HEK293 (cell line): ENCODE results near the gene FA2H.

Experiments used
- CTCF ChIP-seq: fragments of 450-650 bp; formaldehyde crosslinking; IDR thresholded peaks from 2 replicates; pipeline ENCODE4 v1.5.1; 2016; ENCODE audit warnings: missing biosample characterization, missing genetic modification characterization
- HOXD13 ChIP-seq: sonication (generic); formaldehyde crosslinking; IDR thresholded peaks from 2 replicates; pipeline ENCODE4 v1.8.0; 2022; ENCODE audit warnings: missing genetic modification reagents, borderline replicate concordance
- KLF10 ChIP-seq: fragments of 450-650 bp; IDR thresholded peaks from 2 replicates; pipeline ENCODE4 v1.5.1; 2018; ENCODE audit warnings: missing biosample characterization, mild to moderate bottlenecking, missing genetic modification characterization
- KLF8 ChIP-seq: fragments of 450-650 bp; formaldehyde crosslinking; IDR thresholded peaks from 2 replicates; pipeline ENCODE4 v1.5.1; 2016; ENCODE audit warnings: missing biosample characterization, missing genetic modification characterization
- PRDM10 ChIP-seq: fragments of 450-650 bp; formaldehyde crosslinking; IDR thresholded peaks from 2 replicates; pipeline ENCODE4 v1.5.1; 2016; ENCODE audit warnings: missing biosample characterization, missing genetic modification characterization
- SALL2 ChIP-seq: fragments of 450-650 bp; formaldehyde crosslinking; IDR thresholded peaks from 2 replicates; pipeline ENCODE4 v1.5.0; 2017; ENCODE audit warnings: missing biosample characterization, mild to moderate bottlenecking, missing genetic modification characterization, borderline replicate concordance
- SETDB1 ChIP-seq: IDR thresholded peaks from one replicate; pipeline ENCODE4 v1.6.1; 2017; ENCODE audit warnings: mild to moderate bottlenecking, low read length, moderate library complexity, mixed read lengths; ENCODE audit not compliant: insufficient read length
- TRIM28 ChIP-seq: IDR thresholded peaks from 2 replicates; pipeline ENCODE4 v1.6.1; 2011; ENCODE audit warnings: low read length, control low read depth, borderline replicate concordance
- TSHZ1 ChIP-seq: fragments of 450-650 bp; formaldehyde crosslinking; IDR thresholded peaks from 2 replicates; pipeline ENCODE4 v1.5.1; 2016; ENCODE audit warnings: missing biosample characterization, missing genetic modification characterization, borderline replicate concordance
- ZNF2 ChIP-seq: fragments of 450-650 bp; formaldehyde crosslinking; IDR thresholded peaks from 2 replicates; pipeline ENCODE4 v1.5.1; 2016; ENCODE audit warnings: missing biosample characterization, missing genetic modification characterization
- ZNF26 ChIP-seq: fragments of 450-650 bp; formaldehyde crosslinking; IDR thresholded peaks from 2 replicates; pipeline ENCODE4 v1.5.1; 2016; ENCODE audit warnings: missing biosample characterization, missing genetic modification characterization
- ZNF530 ChIP-seq: fragments of 450-650 bp; formaldehyde crosslinking; IDR thresholded peaks from 2 replicates; pipeline ENCODE4 v1.5.1; 2016; ENCODE audit warnings: low read depth, missing biosample characterization, missing genetic modification characterization
- ZNF660 ChIP-seq: fragments of 450-650 bp; IDR thresholded peaks from 2 replicates; pipeline ENCODE4 v1.5.1; 2018; ENCODE audit warnings: missing biosample characterization, mild to moderate bottlenecking, missing genetic modification characterization
- ZNF701 ChIP-seq: fragments of 450-650 bp; formaldehyde crosslinking; IDR thresholded peaks from 2 replicates; pipeline ENCODE4 v1.5.1; 2016; ENCODE audit warnings: missing biosample characterization, missing genetic modification characterization
- ZNF777 ChIP-seq: fragments of 450-650 bp; formaldehyde crosslinking; IDR thresholded peaks from 2 replicates; pipeline ENCODE4 v1.5.1; 2017; ENCODE audit warnings: missing biosample characterization, missing genetic modification characterization, borderline replicate concordance
- ZNF843 ChIP-seq: fragments of 450-650 bp; formaldehyde crosslinking; IDR thresholded peaks from 2 replicates; pipeline ENCODE4 v1.5.1; 2016; ENCODE audit warnings: missing biosample characterization, missing genetic modification characterization
- TF ChIP-seq, protein P1 (sequence below): fragments of 450-650 bp; formaldehyde crosslinking; IDR thresholded peaks from 2 replicates; pipeline ENCODE4 v1.5.1; 2017; ENCODE audit warnings: missing biosample characterization, missing genetic modification characterization
- TF ChIP-seq, protein P2 (sequence below): fragments of 450-650 bp; formaldehyde crosslinking; IDR thresholded peaks from 2 replicates; pipeline ENCODE4; 2016; ENCODE audit warnings: missing biosample characterization, missing genetic modification characterization
- TF ChIP-seq, protein P3 (sequence below): fragments of 450-650 bp; formaldehyde crosslinking; IDR thresholded peaks from 2 replicates; pipeline ENCODE4 v1.5.1; 2016; ENCODE audit warnings: missing biosample characterization, missing genetic modification characterization
- TF ChIP-seq, protein P4 (sequence below): fragments of 450-650 bp; formaldehyde crosslinking; IDR thresholded peaks from 2 replicates; pipeline ENCODE4 v1.5.1; 2017; ENCODE audit warnings: missing biosample characterization, mild to moderate bottlenecking, missing genetic modification characterization, moderate library complexity

The FA2H gene

DNA sequence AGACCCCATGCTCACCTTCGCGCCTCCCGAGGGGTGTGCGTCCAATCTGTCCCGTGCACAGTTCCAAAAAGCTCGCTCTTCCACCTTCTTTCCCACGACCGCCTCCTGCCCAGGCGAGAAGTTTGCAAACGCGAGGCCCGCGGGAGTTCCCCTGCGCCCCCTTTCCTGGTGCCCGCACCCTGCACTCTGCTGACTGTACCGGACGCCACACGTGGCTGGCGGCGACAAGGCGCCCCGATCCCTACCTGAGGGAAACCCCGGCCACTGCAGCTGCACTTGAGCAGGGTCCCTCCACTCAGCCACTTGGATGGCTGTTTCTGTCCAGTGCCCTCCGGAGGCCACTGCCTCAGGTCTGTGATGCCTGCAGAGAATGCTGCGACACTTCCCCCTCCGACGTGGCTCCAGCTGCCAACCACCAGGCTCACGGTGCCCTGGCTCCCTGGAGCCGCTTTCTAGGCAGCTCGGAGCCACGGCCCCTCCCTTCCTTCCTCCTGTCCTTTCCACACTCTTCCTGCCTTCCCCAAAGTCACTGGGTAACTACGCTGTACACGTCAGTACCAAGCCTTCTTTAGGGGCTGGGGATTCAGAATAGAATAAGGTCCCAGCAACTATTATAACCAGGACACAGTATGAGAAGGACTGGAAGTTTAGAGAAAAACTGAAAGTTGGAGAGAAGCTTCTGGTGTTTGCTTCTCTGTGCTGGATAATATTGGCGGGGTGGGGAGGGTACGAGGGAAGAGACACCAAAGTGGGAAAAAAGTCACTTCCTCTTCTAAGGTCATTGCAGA, 74.0 kb downstream of the FA2H start, which contains the start of gene MLKL (continued):
- TF ChIP-seq, protein P1, sequence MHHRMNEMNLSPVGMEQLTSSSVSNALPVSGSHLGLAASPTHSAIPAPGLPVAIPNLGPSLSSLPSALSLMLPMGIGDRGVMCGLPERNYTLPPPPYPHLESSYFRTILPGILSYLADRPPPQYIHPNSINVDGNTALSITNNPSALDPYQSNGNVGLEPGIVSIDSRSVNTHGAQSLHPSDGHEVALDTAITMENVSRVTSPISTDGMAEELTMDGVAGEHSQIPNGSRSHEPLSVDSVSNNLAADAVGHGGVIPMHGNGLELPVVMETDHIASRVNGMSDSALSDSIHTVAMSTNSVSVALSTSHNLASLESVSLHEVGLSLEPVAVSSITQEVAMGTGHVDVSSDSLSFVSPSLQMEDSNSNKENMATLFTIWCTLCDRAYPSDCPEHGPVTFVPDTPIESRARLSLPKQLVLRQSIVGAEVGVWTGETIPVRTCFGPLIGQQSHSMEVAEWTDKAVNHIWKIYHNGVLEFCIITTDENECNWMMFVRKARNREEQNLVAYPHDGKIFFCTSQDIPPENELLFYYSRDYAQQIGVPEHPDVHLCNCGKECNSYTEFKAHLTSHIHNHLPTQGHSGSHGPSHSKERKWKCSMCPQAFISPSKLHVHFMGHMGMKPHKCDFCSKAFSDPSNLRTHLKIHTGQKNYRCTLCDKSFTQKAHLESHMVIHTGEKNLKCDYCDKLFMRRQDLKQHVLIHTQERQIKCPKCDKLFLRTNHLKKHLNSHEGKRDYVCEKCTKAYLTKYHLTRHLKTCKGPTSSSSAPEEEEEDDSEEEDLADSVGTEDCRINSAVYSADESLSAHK (tag by site-specific recombination): peak; percentile 44; the same call in 1 of the 2 replicates
- TF ChIP-seq ZNF777 (tag by site-specific recombination) (no peak; the same call in 1 of the 2 replicates), TRIM28 (no peak), ZNF2 (tag by site-specific recombination) (no peak), CTCF (tag by site-specific recombination) (peak; percentile 90), SALL2 (tag by site-specific recombination) (no peak), ZNF660 (tag by site-specific recombination) (no peak), ZNF701 (tag by site-specific recombination) (no peak), TSHZ1 (tag by site-specific recombination) (no peak), KLF8 (no peak), SETDB1 (no peak), ZNF26 (no peak), HOXD13 (no peak), ZNF530 (tag by site-specific recombination) (no peak), KLF10 (tag by site-specific recombination) (no peak), PRDM10 (tag by site-specific recombination) (peak; percentile 80), ZNF843 (tag by site-specific recombination) (no peak)
- TF ChIP-seq, protein P2, sequence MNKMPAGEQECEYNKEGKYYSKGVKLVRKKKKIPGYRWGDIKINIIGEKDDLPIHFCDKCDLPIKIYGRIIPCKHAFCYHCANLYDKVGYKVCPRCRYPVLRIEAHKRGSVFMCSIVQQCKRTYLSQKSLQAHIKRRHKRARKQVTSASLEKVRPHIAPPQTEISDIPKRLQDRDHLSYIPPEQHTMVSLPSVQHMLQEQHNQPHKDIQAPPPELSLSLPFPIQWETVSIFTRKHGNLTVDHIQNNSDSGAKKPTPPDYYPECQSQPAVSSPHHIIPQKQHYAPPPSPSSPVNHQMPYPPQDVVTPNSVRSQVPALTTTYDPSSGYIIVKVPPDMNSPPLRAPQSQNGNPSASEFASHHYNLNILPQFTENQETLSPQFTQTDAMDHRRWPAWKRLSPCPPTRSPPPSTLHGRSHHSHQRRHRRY (tag by site-specific recombination): no peak
- TF ChIP-seq, protein P3, sequence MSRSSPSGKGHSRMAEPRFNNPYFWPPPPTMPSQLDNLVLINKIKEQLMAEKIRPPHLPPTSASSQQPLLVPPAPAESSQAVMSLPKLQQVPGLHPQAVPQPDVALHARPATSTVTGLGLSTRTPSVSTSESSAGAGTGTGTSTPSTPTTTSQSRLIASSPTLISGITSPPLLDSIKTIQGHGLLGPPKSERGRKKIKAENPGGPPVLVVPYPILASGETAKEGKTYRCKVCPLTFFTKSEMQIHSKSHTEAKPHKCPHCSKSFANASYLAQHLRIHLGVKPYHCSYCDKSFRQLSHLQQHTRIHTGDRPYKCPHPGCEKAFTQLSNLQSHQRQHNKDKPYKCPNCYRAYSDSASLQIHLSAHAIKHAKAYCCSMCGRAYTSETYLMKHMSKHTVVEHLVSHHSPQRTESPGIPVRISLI (tag by site-specific recombination): no peak
- TF ChIP-seq, protein P4, sequence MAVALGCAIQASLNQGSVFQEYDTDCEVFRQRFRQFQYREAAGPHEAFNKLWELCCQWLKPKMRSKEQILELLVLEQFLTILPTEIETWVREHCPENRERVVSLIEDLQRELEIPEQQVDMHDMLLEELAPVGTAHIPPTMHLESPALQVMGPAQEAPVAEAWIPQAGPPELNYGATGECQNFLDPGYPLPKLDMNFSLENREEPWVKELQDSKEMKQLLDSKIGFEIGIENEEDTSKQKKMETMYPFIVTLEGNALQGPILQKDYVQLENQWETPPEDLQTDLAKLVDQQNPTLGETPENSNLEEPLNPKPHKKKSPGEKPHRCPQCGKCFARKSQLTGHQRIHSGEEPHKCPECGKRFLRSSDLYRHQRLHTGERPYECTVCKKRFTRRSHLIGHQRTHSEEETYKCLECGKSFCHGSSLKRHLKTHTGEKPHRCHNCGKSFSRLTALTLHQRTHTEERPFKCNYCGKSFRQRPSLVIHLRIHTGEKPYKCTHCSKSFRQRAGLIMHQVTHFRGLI (tag by site-specific recombination): no peak
